ENCODE measurements around the gene GRIK4.

The GRIK4 gene

GRCh38 chr11:120898568-120898967 lies 387.0 kb downstream of the GRIK4 start:
- DNase-seq = no peak

GRCh38 chr11:120899720-120900119 lies 388.2 kb downstream of the GRIK4 start:
- DNase-seq = no peak

DNA sequence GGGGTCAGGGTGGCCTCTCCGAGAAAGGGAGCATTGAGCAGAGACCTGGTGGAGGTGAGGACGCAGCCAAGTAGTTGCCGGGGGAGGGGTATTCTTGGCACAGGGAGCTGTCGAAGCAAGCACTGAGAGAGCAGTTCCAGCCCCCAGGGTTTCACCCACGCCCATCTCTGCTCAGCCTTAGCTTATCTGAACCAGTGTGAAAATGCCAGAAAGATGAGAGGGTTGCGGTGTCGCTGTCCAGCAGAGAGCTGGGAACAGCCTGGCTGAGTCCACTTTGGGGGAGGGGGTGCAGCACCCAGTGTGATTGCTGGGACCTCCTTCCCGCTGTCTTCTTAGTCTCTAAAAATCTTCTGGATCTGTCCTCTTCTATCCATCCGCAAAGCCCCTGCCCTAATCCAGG lies 389.1 kb downstream of the GRIK4 start:
- DNase-seq = no peak

DNA sequence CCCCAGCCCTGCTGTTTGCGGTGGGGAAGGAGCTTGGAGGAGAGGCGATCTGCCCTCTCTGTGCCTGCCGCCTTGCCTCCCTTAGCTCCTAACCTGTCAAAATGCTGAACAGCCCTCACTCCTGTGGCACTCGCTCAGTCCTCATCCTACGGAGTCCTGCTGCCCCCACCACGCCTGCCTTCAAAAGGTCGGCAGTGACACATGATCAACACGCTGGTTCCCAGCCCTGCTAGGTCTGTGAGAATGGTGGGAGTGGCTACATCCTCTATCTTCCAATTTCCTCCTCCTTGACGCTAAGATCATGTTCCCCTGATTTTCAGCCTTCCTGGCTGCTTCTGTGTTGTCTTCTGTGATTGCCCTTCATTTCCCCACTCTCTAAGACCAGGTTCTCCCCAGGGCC lies 392.1 kb downstream of the GRIK4 start:
- DNase-seq = no peak

DNA sequence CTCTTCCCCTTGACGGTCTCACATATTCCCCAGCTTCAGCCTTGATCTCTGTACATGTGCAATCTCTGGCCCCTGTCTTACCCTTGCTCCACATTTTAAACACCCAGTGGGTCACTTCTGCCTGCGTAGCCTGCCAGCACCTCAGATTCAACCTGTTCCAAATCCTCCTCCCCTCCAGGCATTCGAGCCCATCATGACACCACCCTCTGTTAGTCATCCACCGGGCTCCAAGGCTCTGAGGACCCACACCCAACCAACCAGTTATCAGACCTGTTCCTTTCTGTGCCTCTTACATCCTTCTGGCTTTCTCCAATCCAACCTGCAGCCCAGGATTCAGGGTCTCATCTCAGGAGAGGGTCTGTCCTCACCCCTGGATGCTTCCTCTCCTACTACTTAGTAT lies 392.6 kb downstream of the GRIK4 start:
- no peak for DNase-seq

DNA sequence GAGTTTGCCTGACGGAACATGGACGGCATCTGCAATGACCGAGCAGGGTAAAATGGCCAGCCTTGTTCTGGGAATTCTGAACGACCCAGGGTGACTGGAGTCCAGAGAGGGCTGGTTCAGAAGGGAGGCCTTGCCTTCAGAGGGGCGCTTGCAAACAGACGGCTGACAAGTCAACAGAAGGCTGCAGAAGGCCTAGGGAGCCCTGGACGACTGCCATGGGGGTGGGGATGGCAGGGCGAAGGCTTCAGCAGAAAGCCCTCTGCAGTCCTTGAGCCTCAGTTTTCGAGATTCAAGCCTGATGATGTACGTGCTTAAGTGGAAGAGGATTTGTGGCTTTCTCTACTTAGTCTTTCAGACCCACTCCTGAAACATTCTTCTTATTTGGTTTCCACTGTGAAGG lies 395.2 kb downstream of the GRIK4 start:
- DNase-seq = no peak

- DNase-seq = no peak
Measured at GRCh38 chr11:120907971-120908370, 396.4 kb downstream of the GRIK4 start.

- no peak for DNase-seq
Measured at GRCh38 chr11:120908461-120909181, 397.1 kb downstream of the GRIK4 start.

DNA sequence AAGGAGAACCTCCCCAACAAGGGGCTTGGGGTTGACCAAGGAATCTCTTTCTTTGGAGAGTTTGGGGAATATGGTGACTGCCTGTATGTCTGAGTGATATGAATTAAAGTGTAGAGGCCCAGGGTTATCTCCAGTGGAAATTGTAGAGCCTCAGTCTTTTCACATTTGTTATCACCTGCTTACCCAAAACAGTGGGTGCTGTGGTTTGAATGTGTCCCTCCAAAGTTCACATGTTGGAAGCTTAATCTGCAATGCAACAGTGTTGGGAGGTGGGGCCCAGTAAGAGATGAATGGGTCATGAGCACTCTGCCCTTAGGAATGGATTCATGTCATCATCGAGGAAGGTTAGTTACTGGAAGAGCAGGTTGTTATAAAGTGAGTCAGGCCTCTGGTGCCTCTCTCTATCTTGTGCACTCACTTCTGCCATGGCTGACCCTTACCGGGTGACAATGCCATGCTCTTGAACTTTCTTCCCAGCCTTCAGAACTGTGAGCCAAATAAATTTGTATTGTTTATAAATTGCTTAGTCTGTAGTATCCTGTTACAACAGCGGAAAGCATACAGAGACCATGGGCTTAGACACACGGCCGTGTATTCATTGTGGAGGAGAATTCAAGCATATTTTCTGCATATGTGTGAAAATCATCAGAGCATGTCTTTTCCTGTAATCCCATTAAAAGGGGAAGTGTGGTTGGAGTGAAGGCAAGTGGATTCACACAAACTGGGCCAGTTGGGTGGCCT lies 398.3 kb downstream of the GRIK4 start:
- DNase-seq = no peak

DNA sequence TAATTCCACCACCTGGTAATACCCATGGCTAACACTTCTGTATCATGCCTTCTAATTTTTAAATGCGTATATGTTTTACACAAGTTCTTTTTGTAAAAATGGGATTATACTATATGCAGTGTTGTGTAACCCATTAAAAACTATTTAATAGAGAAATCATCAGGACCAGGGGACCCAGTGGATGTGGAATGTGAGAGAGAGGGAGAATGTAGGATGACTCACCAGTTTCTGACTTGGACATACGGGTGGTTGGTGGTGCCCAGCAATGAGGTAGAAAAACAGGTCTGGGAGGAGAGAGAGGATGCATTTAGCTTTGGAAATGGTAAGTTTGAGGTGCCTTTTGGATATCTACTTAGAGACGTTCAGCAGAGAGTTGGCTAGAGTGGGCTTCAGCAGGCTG lies 400.4 kb downstream of the GRIK4 start:
- no peak for DNase-seq

GRCh38 chr11:120912504-120912903 lies 401.0 kb downstream of the GRIK4 start:
- DNase-seq = peak; percentile 4 to 54

- no peak for DNase-seq
Measured at GRCh38 chr11:120912915-120913314, 401.4 kb downstream of the GRIK4 start.

DNA sequence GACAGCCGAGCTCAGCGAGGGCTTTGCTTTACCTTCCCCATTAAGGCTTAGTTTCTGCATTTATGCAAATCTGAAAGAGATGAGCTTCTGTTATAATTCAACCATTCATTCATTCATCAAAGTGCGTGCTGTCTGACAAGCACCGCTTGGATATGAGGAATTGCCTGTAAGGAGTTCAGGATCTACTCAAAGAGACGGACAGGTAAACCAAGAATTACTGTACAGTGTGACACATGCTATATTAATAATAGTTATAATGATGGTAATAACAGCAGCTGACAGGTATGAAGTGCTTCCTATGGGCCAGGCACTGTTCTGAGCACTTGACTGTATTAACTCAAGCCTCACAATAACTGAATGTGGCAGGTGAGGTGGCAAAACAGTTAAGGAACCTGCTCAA lies 402.5 kb downstream of the GRIK4 start:
- DNase-seq = no peak

DNA sequence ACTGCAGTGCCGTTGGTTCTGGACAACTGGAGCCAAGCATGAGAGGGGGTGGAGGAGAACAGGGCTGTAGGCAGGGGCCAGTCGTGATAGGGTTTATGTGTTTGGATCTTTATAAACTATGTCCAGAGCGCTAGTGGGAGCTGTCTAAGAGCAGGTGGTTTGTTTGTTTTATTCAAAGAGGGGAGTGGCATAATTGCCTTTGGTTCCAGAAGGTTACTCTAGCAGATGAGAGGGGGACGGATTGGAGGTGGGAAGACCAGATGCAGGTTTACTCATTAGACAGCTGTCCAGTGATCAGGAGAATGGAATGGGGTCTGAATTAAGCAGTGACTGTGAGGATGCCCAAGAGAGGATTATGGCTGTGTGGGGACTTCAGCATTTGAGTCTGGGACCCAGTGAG lies 403.1 kb downstream of the GRIK4 start:
- DNase-seq = no peak

DNA sequence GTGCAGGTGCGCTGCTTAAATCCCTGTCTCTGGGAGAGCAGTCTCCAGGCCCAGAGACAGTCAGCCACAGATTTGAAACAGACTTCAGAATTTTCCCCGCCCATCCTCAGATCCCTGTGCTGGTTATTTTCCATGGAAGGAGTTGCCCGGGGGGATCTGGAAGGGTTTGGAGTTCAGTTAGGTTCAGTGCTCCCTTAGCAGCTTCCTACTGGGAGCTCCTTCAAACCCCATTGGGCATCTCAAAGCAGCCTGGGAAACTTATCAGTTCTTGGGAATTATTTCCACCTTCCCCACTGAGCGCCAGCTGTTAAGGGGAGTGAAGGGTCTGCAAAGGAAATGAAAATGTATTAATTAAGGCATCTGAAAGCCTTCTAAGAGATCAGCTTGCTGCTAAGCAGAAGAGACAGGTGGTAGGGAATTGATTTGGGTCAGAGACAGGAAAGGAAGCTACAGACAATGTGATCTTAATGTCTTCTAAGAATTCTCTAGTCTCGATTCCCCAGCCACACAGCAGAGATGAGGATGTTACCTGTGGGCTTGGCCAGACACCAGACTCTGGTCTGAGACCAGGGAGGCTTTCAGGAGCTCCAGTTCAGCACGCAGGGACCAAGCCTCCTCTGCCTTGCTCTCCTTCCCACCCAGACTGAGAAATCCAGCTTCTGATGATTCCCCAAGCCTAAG lies 406.2 kb downstream of the GRIK4 start:
- no peak for DNase-seq

DNA sequence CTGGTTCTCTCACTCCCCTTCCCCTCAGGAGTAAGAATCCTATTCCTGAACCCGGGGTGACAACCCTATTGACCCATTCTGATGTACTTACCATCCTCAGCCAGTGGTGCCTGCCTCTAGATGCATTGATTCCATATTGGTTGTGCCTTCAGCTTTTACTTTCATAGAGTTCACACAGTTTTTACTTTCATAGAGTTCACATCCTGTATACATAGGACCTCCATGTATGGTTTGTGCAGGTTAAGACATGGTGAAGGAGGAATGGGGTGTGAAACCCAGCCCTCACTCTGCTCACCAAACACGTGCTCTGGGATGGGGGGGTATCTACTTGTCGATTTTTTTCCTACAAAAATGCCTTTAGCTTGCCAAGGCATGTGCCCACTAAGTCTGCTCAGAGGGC lies 406.7 kb downstream of the GRIK4 start:
- no peak for DNase-seq

DNA sequence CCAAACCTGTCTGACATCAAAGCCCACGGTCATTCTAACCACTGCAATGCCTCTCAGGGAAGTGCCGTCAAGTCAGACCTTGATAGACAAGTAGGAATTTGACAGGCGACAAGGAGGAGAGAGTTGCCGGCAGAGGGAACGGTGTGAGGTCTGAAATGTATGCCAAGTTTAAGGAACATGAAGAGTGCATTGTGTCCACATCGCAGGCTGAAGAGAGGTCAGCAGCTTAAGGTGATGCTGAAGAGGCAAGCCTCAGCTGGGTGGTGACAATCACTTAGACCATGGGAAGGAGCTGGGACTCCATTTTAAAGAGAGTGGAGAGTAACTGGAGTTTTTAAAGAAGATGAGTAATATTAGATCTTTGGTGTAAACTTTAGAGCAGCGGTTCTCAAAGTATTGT lies 407.5 kb downstream of the GRIK4 start:
- DNase-seq = no peak

GRCh38 chr11:120919566-120919965 lies 408.0 kb downstream of the GRIK4 start:
- no peak for DNase-seq

GRCh38 chr11:120923866-120924508 lies 412.4 kb downstream of the GRIK4 start:
- DNase-seq = no peak

- DNase-seq = no peak
Measured at GRCh38 chr11:120925944-120926343, 414.4 kb downstream of the GRIK4 start.

DNA sequence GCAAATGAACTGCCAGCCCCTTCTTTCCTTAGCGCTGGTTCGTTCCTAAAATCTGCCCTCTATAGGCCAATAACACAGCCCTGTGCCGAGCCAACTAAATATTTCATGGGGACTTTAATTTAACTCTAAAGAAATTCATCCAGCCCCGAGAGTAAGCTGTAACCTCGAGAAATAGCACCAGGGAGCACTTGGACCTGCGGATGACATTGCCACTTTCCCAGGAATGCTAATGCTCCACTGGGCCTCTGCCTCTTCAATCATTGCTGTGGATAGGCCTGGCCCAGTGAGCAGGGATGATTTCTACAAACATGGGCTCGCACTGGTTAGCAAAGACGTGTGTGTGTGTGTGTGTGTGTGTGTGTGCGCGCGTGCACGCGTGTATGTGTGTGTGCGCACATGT lies 417.1 kb downstream of the GRIK4 start:
- DNase-seq = no peak

DNA sequence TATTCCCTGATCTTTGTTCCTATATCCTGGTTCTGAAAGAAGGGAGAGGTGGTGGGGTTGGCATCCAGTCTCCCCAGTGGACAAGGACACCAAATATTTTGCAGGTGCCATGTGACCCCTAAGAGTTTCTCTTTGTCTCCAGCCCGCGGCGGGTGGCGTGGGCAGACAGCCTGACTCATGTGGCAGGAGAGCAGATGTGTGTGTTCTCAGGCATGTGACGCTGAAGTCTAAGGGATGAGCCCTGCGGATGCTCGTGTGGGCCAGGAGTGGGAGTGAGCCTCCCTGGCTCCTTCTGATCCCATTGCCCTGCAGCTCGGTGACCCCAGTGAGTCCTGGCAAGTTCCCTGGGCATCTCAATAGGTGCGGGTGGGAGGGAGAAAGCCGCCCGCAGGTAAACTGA lies 417.5 kb downstream of the GRIK4 start:
- no peak for DNase-seq

DNA sequence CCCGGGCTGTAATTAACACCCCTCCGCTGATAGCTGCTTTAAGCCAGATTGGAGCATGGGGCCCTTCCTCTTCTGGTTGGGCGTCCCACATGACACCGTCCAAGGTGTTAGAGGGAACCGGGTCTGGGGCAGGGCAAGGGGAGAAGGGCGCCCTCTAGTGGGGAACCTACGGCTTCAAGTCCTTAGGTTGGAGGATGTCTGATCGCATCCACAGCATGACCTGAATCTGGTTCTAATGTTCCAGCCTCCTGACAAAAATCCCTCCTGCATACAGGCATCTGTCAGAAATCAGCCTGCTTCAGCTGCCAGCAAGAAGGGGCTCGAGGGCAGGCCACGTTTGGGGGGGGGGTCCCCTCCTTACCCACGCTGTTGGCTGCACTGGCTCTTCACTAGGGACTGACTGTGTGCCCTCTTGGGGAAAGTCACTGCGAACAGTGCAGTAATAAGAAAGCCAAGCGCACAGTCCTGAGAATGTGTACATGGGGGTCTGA lies 418.2 kb downstream of the GRIK4 start:
- peak in 1 of 2 experiments; percentile 32 for DNase-seq

Measured in SW 1271 (cell line).